D721Med (cell line): ENCODE measurements around the gene PLPP1.

Source experiments
- DNase-seq: peaks from one replicate; pipeline ENCODE4 v3.0.0; 2011; ENCODE audit warnings: low spot score; ENCODE audit not compliant: insufficient read length
- FAIRE-seq: peaks from 2 replicates; lab custom pipeline; 2011; peaks lifted over from hg19 to GRCh38; lab: Jason Lieb, UNC
- CTCF ChIP-seq: IDR thresholded peaks from 2 replicates; pipeline ENCODE4 v1.5.1; 2012; ENCODE audit warnings: mild to moderate bottlenecking, control low read depth; ENCODE audit not compliant: insufficient read depth; ENCODE audit errors: missing control alignments

PLPP1 gene

DNA sequence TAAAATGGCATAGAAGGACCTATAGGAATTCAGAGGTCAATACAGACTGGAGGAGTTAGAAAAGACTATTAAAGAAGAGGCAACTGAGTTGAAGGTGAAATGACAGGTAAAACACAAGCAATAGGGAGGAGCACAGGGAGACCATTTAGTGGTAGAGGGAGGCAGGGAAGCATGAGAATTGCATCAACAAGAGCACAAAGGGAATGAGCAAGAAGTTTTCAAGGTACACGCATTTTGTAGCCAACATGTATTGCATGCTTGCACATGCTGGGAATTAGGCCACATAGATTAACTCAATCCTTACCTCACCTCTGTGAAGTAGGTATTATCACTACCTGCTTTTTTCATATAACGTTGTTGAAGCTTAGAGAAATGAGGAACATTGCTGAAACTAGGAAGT is 42.3 kb downstream of the PLPP1 start:
- TF ChIP-seq CTCF, result no peak
- FAIRE-seq (no peak), DNase-seq (no peak)

DNA sequence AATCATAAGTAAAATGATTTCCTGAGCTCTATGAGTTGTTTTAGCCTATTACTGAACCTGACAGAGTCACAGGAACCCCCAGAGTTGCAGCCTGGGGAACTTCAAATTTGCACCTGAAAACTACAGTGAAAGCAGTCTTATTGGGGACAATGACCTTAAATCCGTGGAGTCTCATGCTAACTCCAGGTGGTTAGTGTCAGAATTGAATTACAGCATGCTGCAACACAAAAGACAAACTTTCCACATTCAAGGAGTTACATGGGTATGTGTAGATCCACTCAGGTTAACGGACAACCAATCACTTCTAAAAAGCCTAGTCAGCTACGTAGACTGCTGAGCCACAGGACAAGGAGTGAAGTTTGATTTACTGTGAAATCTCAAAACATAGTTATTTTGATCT is 49.7 kb downstream of the PLPP1 start:
- peak; percentile 41 for FAIRE-seq

DNA sequence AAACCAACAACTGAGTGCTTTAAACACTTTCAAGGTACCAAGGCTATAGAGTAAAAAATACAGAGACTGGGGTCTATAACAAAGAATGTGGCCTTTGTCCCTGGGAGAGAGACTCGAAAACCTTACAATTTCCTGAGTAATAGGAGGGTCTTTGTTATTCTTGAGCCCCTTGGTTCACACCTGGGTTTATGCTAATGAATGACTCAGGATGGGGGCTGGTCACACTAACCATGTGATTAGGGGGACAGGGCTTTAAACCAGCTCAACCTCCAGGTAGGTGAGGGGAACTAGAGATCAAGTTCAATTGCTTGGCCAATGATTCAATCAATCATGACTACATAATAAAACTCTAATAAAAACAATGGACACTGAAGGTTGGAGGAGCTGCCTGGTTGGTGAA is 50.2 kb downstream of the PLPP1 start:
- FAIRE-seq, result no peak
- DNase-seq, result no peak
- no peak for TF ChIP-seq CTCF

More for the DNA sequence above, 49.7 kb downstream of the PLPP1 start:
- TF ChIP-seq CTCF, result no peak
- no peak for DNase-seq

- no peak for DNase-seq
- TF ChIP-seq CTCF, result no peak
- no peak for FAIRE-seq
These were observed 50.9 kb downstream of the PLPP1 start for GRCh38 chr5:55483885-55484284.

DNA sequence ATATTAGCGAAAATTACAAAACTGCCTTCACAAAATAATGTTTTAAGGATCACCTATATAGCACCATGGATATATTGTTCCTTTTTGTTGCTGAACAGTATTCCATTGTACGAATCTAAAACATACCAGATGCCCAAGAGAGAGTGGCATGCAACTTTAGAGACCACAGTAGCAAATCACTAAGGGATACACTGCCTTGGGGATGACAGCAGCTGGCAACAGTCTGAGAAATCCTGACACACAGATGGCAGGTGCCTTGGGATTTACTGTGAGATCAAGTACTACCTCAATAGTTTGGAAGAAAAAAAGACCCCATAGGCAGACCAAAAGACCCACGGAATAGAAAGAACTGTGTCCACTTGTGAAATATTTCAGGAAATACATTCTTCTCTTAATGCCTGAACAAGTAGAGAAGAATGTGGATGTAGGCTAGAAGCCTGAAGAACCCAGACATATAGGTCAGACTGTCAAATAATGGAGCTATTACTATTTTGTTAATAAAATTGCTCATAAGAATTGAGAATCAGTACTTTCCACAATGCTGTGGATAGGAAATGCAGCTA is 53.4 kb downstream of the PLPP1 start:
- peak; percentile 35 for FAIRE-seq
- no peak for DNase-seq
- TF ChIP-seq CTCF, result no peak

- TF ChIP-seq CTCF, result no peak
- DNase-seq, result no peak
- no peak for FAIRE-seq
These were observed 54.0 kb downstream of the PLPP1 start for GRCh38 chr5:55480781-55481180.

DNA sequence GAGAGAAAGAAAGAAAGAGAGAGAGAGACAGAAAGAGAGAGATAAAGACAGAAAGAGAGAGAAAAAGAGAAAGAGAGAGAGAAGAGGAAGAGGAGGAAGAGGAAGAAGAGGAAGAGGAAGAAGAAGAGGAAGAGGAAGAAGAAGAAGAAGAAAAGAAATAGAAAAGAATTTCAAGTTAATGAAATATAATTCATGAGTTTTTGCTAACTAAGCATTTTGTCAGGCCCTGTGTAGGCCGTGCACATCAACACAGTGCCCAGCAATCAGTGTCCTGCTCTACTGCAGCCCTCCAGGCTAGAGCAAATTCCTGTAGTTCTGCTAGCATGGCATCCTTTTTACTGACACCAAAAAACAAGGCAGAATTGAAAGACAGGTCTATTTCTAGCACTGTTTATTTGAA is 62.1 kb downstream of the PLPP1 start:
- FAIRE-seq (no peak), DNase-seq (no peak)
- TF ChIP-seq CTCF, result no peak
